ENCODE data around the gene SS18L1. TPM values are rescaled to one million over a fixed set of nuclear protein-coding genes. Genes with fewer than 3 reads are reported as not detected.

Gene SS18L1
- total and polyA plus RNA-seq, 11 donors = 6.5 to 12.4 (median 7.9) TPM

DNA sequence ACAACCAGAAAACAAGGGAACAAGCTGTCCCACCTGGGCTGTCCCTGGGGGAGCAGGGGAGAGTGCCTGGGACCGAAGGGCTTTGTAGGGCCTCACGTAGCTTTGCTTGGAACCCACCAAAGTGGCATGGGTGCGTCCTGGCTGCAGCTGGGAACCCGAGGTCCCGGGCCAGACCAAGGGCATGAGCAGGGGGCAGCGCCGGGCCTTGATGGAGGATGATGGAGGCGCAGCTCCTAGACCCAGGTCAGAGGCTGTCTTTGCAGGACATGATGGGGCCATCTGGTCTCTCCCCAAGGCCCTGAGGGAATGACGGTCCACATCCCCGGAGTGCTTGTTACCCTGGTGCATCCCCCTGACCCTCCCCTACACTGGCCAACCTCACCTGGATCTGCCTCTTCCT lies 87.1 kb downstream of the SS18L1 start:
- 90 to 93% (median 90%) methylated on average over 7 to 10 of the region's 10 CpGs for WGBS, 4 donors
- H3K36me3 ChIP-seq = no peaks in the 10 kb centered on the region
- TF ChIP-seq POLR2A (IDR thresholded peaks at IDR 0.05) = no peak
- TF ChIP-seq, protein P1, sequence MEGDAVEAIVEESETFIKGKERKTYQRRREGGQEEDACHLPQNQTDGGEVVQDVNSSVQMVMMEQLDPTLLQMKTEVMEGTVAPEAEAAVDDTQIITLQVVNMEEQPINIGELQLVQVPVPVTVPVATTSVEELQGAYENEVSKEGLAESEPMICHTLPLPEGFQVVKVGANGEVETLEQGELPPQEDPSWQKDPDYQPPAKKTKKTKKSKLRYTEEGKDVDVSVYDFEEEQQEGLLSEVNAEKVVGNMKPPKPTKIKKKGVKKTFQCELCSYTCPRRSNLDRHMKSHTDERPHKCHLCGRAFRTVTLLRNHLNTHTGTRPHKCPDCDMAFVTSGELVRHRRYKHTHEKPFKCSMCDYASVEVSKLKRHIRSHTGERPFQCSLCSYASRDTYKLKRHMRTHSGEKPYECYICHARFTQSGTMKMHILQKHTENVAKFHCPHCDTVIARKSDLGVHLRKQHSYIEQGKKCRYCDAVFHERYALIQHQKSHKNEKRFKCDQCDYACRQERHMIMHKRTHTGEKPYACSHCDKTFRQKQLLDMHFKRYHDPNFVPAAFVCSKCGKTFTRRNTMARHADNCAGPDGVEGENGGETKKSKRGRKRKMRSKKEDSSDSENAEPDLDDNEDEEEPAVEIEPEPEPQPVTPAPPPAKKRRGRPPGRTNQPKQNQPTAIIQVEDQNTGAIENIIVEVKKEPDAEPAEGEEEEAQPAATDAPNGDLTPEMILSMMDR (IDR thresholded peaks at IDR 0.05) = no peak
- no peak for DNase-seq
- H3K4me3 ChIP-seq = no peak overlapping the region
- H3K27ac ChIP-seq = no peak overlapping the region
- intact Hi-C loops (cut with DNase I) = loop anchor here in 4 of 10 donors (5.0 to 10.0 kb wide), 4 partner anchors 38 to 86 kb away; partner anchors contain the start of genes MTG2 (in 1 of the 4), PSMA7 (in 1 of the 4) and SS18L1 (in 1 of the 4)
- peaks cover 0 to 26% (median 6%) of the 10 kb centered on the region in 12 donors for H3K4me1 ChIP-seq
- ATAC-seq = no peak
- H3K9me3 ChIP-seq = peaks cover 0 to 3% (median 0%) of the 10 kb centered on the region in 12 donors
- peaks cover 0 to 21% (median 0%) of the 10 kb centered on the region in 9 donors for H3K27me3 ChIP-seq

- Histone ChIP-seq H3K9me3 (peaks cover 0 to 3% (median 0%) of the 10 kb centered on the region in 12 donors), H3K27me3 (peaks cover 0 to 16% (median 0%) of the 10 kb centered on the region in 9 donors), H3K27ac (no peak overlapping the region), H3K36me3 (no peaks in the 10 kb centered on the region), H3K4me1 (peaks cover 0 to 30% (median 6%) of the 10 kb centered on the region in 12 donors), H3K4me3 (no peak overlapping the region)
- DNase-seq (no peak), ATAC-seq (no peak)
- TF ChIP-seq POLR2A (IDR thresholded peaks at IDR 0.05) = no peak
- TF ChIP-seq, protein P1 (IDR thresholded peaks at IDR 0.05) = no peak
- WGBS, 4 donors = 85 to 95% (median 93%) methylated on average over 5 to 6 of the region's 6 CpGs
- intact Hi-C loops (cut with DNase I) = loop anchor here in 4 of 10 donors (5.0 to 10.0 kb wide), 4 partner anchors 39 to 86 kb away; partner anchors contain the start of genes MTG2 (in 1 of the 4), PSMA7 (in 1 of the 4) and SS18L1 (in 1 of the 4)
Observed at GRCh38 chr20:62231292-62231691, 87.7 kb downstream of the SS18L1 start.

Other genes starting within 250 kb of the SS18L1 start
- 10 to 100 TPM in 7 of 9 donors, 1 to 10 TPM in 2; 7.8 to 37.7 (median 11.4) TPM for gene TAF4, start 77.9 kb upstream of the SS18L1 start, total RNA-seq
- gene TAF4, start 77.9 kb upstream of the SS18L1 start, polyA plus RNA-seq = 1 to 10 TPM; 4.5 to 6.1 TPM
- gene LSM14B, start 21.3 kb upstream of the SS18L1 start, total RNA-seq = 10 to 100 TPM; 38.6 to 64.7 (median 54.6) TPM
- gene LSM14B, start 21.3 kb upstream of the SS18L1 start, polyA plus RNA-seq = 10 to 100 TPM; 26.1 to 60.0 TPM
- 100 to 1,000 TPM; 172 to 432 (median 233) TPM for gene PSMA7, start 375 bp upstream of the SS18L1 start, total RNA-seq
- 100 to 1,000 TPM; 220 to 472 TPM for gene PSMA7, start 375 bp upstream of the SS18L1 start, polyA plus RNA-seq
- 10 to 100 TPM; 20.7 to 36.8 (median 26.5) TPM for gene MTG2, start 39.3 kb downstream of the SS18L1 start, total RNA-seq
- gene MTG2, start 39.3 kb downstream of the SS18L1 start, polyA plus RNA-seq = 10 to 100 TPM; 28.9 to 40.7 TPM
- not detected for gene HRH3, start 76.5 kb downstream of the SS18L1 start, total RNA-seq
- gene HRH3, start 76.5 kb downstream of the SS18L1 start, polyA plus RNA-seq = not detected
- 10 to 100 TPM; 20.7 to 57.9 (median 40.3) TPM for gene OSBPL2, start 94.8 kb downstream of the SS18L1 start, total RNA-seq
- 10 to 100 TPM; 20.0 to 21.7 TPM for gene OSBPL2, start 94.8 kb downstream of the SS18L1 start, polyA plus RNA-seq
- 100 to 1,000 TPM in 3 of 9 donors, 10 to 100 TPM in 6; 66.8 to 218 (median 79.8) TPM for gene ADRM1, start 159.2 kb downstream of the SS18L1 start, total RNA-seq
- gene ADRM1, start 159.2 kb downstream of the SS18L1 start, polyA plus RNA-seq = 100 to 1,000 TPM in 1 of 2 donors, 10 to 100 TPM in 1; 87.2 to 187 TPM
- 100 to 1,000 TPM in 1 of 9 donors, 10 to 100 TPM in 8; 57.4 to 107 (median 73.6) TPM for gene LAMA5, start 223.5 kb downstream of the SS18L1 start, total RNA-seq
- 100 to 1,000 TPM in 1 of 2 donors, 10 to 100 TPM in 1; 72.0 to 128 TPM for gene LAMA5, start 223.5 kb downstream of the SS18L1 start, polyA plus RNA-seq
- gene RPS21, start 243.3 kb downstream of the SS18L1 start, total RNA-seq = 100 to 1,000 TPM; 434 to 831 (median 670) TPM
- gene RPS21, start 243.3 kb downstream of the SS18L1 start, polyA plus RNA-seq = 1,000 to 10,000 TPM; 1,943 to 3,051 TPM